ENCODE results near the gene NAA15. TPM values are rescaled to one million over a fixed set of nuclear protein-coding genes. Genes with fewer than 3 reads are reported as not detected.
"Not testable (repeated sequence)": the region's sequence is repeated elsewhere in the genome, so short reads cannot be mapped to it uniquely, and the experiment has no call there.

The NAA15 gene
- total and polyA plus RNA-seq, 11 donors = 8.7 to 50.8 (median 31.3) TPM

DNA sequence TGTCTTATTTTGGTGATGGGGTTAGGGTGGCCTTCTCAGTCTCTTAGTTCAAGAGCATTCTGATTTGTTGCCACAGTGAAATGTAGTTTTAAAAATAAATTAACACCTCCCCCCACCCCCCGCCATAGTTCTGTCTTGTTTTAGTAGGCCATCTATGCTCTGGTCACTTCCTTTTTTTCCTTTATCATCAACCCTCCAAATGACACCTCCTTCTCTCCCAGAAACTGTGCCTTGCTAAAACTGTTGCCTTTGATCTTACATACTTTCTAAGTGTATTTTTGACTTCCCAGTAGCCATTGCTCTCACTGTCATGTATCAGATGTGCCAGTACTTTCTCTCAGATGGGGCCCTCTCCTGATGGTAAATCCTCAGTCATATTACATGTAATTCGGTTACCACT is 15.4 kb downstream of the NAA15 start:
- 76 to 85% (median 81%) methylated on average over 2 of the region's 2 CpGs for WGBS, 4 donors
- intact Hi-C loops (cut with DNase I) = no loop called here

DNA sequence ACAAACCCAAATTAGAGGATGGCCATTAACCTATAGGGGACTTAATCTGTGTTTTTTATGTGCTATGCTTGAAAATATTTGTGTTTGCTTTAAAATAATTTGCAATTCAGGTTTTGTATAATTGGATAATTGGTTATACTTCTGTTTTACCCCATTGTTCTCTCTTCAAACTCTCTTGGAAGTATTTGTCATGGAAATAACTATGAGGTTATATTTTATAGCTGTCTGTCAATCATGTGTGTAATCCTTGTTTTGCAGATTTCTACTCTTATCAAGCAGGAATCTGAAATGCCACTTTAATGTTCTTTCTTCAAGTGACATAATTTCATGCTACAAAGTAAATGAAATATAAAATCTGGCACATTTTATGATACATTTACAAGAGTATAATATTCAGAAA is 16.3 kb downstream of the NAA15 start:
- DNase-seq (no peak), ATAC-seq (no peak)
- intact Hi-C loops (cut with DNase I) = no loop called here
- Histone ChIP-seq H3K9me3 (peaks cover 0 to 3% (median 0%) of the 10 kb centered on the region in 12 donors), H3K4me3 (no peak overlapping the region), H3K36me3 (no peaks in the 10 kb centered on the region), H3K27ac (no peak overlapping the region), H3K4me1 (peaks cover 0 to 50% (median 10%) of the 10 kb centered on the region in 12 donors), H3K27me3 (no peaks in the 10 kb centered on the region)
- no peak for TF ChIP-seq POLR2A (IDR thresholded peaks at IDR 0.05)
- TF ChIP-seq, protein P1, sequence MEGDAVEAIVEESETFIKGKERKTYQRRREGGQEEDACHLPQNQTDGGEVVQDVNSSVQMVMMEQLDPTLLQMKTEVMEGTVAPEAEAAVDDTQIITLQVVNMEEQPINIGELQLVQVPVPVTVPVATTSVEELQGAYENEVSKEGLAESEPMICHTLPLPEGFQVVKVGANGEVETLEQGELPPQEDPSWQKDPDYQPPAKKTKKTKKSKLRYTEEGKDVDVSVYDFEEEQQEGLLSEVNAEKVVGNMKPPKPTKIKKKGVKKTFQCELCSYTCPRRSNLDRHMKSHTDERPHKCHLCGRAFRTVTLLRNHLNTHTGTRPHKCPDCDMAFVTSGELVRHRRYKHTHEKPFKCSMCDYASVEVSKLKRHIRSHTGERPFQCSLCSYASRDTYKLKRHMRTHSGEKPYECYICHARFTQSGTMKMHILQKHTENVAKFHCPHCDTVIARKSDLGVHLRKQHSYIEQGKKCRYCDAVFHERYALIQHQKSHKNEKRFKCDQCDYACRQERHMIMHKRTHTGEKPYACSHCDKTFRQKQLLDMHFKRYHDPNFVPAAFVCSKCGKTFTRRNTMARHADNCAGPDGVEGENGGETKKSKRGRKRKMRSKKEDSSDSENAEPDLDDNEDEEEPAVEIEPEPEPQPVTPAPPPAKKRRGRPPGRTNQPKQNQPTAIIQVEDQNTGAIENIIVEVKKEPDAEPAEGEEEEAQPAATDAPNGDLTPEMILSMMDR (IDR thresholded peaks at IDR 0.05) = no peak

More for the DNA sequence above, 15.4 kb downstream of the NAA15 start:
- no peak overlapping the region for H3K27ac ChIP-seq
- peaks cover 0 to 59% (median 12%) of the 10 kb centered on the region in 12 donors for H3K4me1 ChIP-seq
- DNase-seq = no peak
- no peak overlapping the region for H3K4me3 ChIP-seq
- no peak for TF ChIP-seq POLR2A (IDR thresholded peaks at IDR 0.05)
- TF ChIP-seq, protein P1 (IDR thresholded peaks at IDR 0.05) = no peak
- ATAC-seq = peak in 1 of 4 donors; percentile 18
- no peaks in the 10 kb centered on the region for H3K9me3 ChIP-seq
- no peaks in the 10 kb centered on the region for H3K36me3 ChIP-seq
- H3K27me3 ChIP-seq = no peaks in the 10 kb centered on the region

DNA sequence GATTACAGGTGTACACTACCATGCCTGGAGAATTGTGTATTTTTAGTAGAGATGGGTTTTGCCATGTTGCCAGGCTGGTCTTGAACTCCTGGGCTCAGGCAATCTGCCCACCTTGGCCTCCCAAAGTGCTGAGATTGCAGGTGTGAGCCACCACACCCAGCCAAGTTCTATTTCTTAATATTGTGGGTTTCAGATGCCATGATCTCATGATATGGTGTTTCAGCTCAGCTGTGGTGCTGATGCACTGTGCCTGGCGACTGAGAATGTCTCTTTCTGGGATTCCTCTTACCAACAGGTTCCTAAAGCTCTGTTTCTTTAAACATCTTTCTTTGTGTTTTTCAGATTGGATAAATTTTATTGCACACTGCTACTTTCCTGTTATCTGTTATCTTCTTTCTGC is 18.3 kb downstream of the NAA15 start:
- TF ChIP-seq, protein P1 (IDR thresholded peaks at IDR 0.05) = no peak
- TF ChIP-seq POLR2A (IDR thresholded peaks at IDR 0.05) = no peak
- no peak overlapping the region for H3K27ac ChIP-seq
- peaks cover 0 to 45% (median 17%) of the 10 kb centered on the region in 12 donors for H3K4me1 ChIP-seq
- no peak overlapping the region for H3K4me3 ChIP-seq
- intact Hi-C loops (cut with DNase I) = no loop called here
- ATAC-seq (no peak), DNase-seq (no peak)
- peaks cover 0 to 3% (median 0%) of the 10 kb centered on the region in 12 donors for H3K9me3 ChIP-seq
- H3K27me3 ChIP-seq = no peaks in the 10 kb centered on the region
- WGBS, 4 donors = 92 to 100% (median 95%) methylated on average over 1 of the region's 1 CpG
- no peaks in the 10 kb centered on the region for H3K36me3 ChIP-seq

DNA sequence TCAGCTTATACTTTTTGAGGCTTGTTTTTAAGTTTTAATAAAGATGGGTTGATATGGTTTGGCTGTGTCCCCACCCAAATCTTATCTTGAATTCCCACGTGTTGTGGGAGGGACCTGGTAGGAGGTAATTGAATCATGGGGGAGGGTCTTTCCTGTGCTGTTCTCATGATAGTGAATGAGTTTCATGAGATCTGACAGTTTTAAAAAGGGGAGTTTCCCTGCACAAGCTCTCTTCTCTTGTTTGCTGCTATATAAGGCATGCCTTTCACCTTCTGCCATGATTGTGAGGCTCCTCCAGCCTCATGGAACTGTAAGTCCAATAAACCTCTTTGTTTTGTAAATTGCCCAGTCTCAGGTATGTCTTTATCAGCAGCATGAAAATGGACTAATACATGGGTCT is 20.8 kb downstream of the NAA15 start:
- H3K36me3 ChIP-seq; H3K9me3 ChIP-seq; DNase-seq; H3K4me3 ChIP-seq; ATAC-seq; H3K27ac ChIP-seq; intact Hi-C loops (cut with DNase I); H3K27me3 ChIP-seq: not testable (repeated sequence)
- peaks cover 0 to 23% (median 11%) of the 10 kb centered on the region in 12 donors for H3K4me1 ChIP-seq
- WGBS, 4 donors = 18 to 44% (median 31%) methylated on average over 1 of the region's 1 CpG

DNA sequence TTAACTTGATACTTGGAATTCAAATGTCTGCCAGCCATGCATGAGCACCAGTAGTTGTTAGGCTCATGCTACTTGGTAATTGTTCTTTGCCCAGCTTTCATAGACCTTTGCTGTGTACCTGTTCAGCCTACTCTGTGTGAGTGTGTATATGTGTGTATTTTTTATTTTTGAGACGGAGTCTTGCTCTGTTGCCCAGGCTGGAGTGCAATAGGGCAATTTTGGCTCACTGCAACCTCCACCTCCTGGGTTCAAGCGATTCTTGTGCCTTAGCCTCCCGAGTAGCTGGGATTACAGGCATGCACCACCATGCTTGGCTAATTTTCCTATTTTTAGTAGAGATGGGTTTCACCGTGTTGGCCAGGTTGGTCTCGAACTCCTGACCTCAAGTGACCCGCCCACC is 21.2 kb downstream of the NAA15 start:
- H3K4me1 ChIP-seq = peaks cover 0 to 21% (median 10%) of the 10 kb centered on the region in 12 donors
- intact Hi-C loops (cut with DNase I) = not testable (repeated sequence)
- WGBS, 4 donors = 96 to 98% (median 97%) methylated on average over 6 of the region's 6 CpGs

More for the DNA sequence above, 21.2 kb downstream of the NAA15 start:
- H3K27ac ChIP-seq, DNase-seq, H3K9me3 ChIP-seq, ATAC-seq, H3K36me3 ChIP-seq, H3K27me3 ChIP-seq, H3K4me3 ChIP-seq: not testable (repeated sequence)
